ENCODE data around the gene ELOB.
A peak's percentile ranks its signal among the peaks of the same experiment; 100 is the strongest.

The ELOB gene

DNA sequence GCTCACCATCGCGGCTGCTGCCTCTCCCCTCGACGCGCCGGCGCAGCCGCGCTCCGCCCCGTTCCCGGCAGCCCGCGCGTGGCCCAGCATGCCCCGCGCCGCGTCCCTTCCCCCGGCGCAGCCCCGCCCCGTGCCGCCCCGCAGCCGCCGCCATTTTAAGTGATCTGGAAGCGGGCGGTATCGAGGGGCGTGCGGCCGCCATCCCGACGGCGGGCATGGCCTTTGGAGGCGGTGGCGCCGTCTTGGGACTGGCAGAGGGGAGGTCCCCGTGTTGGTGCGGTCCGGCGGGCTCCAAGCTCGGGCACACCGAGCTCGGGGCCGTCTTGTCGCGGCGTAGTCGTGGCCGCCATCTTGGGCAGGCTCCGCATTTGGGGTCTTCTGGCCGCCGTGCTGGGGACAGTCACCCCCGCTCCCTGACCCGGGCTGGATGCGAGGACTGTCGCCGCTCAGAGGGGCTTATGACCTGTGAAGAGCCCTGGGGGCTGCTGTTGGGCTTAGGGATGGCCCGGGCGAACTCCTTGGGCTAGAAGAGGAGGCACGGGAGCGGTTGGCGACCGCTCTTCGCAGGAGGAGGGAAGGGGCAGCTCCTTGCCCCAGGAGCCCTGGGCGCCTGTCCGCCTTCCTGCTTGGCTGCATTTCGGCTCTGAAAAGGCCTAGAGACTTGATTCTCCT is at the start of gene ELOB:
TSS of gene ELOB (minus strand) at position 50 of the 672 bp plus-strand sequence. CDS start at position 9, 41 bp downstream.
- DNase-seq: peak; percentile 36

DNA sequence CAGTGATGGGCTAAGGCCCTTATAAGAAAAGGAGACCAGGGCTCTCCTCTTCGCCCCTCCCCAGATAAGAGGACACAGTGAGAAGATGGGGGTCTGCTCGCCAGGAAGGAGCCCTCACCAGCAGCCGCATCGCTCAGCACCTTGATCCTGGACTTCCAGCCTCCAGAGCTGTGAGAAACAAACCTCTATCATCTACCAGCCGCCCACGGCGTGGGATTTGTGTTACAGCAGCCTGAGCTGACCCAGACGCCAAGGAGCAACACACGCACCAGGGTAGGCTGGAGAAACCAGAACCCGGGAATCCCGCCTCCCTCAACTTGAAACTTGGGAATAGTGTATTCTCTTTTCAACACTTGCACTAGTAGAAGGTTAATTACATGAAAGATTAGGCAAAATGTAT is 48.8 kb upstream of the ELOB start:
- DNase-seq: no peak

DNA sequence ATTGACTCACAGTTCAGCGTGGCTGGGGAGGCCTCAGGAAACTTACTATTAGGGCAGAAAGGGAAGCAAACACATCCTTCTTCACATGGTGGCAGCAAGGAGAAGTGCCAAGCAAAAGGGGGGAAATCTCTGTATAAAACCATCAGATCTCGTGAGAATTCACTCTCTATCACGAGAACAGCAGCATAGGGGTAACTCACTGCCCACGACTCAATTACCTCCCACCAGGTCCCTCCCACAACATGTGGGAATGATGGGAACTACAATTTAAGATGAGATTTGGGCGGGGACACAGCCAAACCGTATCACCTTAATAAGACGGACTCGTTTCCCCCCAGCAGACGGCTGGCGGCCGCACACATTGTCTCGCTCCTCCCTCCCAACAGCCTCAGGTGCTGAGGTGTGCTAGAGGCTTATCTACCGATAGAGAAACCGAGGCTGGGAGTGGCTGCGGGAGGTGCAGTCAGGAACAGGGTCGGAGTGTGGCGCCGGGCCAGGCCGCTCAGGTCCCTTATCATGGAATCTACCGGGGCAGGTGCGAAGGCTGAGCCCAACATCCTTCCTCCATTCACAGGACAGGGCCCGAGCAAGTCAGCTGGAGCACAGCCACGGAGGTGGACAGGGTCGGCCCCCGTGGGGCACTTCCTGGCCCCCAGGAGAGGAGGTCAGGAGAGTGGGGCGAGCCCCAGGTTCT is 48.1 kb upstream of the ELOB start:
- DNase-seq: no peak

DNA sequence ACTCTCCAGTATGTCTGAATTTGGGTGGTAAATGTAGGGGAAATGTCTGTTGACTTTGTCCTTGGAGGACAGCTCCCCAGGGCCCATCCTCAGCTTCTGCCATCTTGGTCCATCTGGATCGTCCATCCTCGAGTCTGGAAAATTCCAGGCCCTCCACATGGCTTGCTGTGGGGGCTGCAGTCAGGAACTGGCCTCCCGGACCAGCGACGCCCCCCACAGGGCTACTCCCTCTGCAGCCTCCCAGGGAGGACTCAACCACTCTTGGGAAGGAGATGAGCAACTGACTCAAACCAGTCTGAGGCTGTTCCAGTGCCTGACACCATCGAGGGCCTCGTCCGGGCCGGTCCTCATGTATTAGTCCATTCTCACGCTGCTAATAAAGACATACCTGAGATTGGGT is 47.5 kb upstream of the ELOB start:
- no peak for DNase-seq

DNA sequence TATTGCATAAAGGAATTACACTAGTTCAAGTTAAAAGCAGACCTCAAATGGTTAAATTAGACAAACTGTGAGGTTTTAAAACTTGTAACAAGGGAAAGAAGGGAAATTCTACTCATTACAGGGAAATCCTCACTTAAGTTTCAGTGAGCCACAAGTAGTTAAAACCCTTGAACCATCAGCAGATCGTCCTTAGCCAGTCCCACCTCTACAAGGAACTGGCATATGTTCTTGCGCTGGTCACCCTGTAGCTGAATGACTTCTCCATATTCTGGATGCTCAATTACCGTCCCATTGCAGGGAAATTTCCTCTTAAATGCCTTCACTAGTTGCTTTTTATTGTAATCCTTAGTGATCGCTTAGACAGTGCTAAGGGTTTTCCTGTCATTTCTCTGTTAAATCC is 45.4 kb upstream of the ELOB start:
- DNase-seq: no peak

DNA sequence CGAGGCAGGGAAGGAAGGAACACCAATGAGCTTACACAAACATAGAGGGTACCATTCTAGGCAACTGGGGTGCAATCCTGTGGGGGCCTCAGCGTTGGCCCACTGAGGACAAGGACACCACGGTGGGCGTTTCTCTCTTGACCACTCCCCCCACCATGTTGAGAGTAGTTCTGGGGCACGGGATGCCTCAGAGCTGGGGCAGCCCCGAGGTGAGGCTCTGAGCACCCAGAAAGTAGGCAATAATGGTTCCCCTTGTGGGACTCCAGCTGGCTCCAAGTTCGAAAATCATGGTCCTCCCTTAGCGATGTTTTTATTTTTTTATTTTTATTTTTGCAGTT is 45.0 kb upstream of the ELOB start:
- no peak for DNase-seq

DNA sequence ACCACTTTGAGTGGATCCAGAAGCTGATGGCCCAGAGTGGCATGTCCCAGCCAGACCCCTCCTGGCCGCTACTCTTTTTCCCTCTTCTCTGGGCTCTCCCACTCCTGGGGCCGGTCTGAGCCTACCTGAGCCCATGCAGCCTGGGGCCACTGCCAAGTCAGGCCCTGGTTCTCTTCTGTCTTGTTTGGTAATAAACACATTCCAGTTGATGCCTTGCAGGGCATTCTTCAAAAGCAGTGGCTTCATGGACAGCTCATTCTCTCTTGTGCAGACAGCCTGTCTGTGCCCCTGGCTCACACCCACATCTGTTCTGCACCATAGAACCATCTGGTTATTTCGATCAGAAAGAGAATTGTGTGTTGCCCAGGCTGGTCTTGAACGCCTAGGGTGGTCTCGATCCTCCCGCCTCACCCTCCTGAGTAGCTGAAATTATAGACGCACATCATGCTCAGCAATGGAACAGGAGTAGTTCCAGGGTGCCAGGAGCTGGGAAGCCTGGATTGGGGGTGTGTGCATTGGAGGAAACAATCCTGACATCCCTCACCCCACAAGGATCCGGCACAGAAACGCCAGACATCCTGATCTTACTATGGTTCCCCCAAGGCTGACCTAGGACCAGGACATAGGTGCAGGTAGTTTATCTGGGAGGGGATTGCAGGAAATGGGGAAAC is 44.5 kb upstream of the ELOB start:
- DNase-seq: no peak

DNA sequence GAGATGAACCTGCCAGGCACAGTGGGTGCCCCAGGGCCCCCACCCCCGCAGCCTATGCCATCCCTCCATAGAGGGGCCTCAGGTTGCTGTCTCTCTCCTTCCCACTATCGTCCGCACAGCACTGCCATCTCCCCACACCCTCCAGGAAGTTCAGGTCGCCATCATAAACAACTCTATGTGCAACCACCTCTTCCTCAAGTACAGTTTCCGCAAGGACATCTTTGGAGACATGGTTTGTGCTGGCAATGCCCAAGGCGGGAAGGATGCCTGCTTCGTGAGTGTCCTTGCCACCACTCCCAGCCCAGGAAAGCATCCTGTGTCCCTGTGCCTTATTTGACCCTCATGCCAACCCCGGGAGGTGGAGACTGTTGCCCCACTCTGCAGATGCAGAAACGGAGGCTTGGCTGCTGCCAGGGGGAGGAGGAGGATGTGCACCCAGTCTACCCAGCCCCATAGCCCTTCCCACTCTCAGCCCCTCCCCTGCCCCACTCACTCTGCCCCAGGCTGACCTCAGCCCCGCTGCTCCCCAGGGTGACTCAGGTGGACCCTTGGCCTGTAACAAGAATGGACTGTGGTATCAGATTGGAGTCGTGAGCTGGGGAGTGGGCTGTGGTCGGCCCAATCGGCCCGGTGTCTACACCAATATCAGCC is 43.9 kb upstream of the ELOB start:
- DNase-seq: no peak

DNA sequence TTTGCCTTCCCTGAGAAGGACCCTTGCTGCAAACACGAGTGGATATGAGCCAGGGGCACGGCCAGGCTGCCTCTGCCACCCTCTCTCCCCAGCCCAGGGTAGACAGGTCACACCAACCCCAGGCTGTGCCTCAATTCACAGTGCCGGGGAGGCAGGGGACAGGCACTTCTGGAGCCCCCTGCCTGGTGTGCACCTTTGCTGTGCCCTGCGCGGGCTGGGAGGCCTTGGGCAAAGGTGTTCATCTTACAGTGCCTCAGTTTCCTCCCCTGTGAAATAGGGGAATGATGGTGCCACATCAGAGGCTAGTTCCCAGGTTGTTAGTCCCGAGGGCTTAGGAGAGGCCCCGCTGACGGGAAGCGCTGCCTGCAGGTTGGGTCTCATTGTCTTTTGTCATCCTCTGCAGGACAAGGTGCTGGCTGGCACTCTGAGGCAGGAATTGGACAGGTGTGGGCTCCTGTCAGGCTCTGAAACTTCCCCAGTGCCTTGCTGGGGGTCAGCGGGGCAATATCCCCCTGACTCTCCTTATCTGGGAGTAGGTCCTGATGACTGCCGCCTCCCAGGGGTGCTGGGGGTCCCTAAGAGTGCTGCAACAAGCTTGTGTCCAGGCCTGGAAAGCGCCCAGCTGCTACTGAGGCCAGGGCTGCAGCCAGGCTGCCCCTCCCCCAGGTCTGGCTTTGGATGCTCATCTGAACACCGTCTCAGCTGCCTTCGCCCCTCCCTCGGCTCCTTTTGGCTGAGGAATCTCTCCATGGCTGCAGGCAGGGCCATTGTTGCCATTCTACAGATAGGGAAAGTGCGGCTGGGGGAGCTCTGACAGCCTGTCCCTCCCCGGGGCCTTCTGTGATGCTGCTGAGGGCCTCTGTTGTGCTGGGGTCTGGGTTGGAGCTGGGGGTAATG is 43.1 kb upstream of the ELOB start:
- DNase-seq: no peak

DNA sequence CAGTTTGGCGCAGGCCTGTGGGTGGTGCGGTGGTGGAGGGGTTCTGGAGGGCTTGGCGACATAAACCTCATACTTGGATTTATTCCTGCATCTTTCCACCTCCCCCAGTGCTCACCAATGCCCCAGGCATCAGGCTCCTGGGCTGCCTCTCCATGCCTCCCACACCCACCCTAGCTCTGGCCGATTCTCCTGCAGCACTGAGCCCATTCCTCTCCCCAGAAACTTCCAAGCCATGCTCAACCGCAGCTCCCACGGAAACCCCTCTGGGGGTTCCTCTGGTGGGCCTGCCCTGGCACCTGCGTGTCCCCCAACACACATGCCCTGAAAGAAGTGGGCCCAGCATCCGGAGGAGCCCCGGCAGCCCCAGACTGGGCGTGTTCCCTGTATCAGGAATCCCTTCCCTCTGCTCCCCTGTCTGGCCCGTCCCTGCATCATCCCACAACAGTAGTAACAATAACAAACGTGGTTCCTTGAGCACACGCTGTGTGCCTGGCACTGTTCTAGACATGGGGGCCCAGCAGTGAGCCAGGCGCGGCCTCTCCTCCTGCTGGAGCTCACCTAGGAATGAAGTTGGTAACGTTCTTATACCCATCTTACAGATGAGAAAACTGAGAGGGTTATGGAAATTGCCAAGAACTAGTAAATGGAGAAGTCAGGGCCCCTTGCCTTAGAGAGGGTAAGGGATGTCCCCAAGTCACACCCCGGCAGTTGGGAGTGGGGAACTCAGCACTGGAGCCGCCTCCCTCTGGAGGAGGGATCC is 42.3 kb upstream of the ELOB start:
- DNase-seq: no peak

DNA sequence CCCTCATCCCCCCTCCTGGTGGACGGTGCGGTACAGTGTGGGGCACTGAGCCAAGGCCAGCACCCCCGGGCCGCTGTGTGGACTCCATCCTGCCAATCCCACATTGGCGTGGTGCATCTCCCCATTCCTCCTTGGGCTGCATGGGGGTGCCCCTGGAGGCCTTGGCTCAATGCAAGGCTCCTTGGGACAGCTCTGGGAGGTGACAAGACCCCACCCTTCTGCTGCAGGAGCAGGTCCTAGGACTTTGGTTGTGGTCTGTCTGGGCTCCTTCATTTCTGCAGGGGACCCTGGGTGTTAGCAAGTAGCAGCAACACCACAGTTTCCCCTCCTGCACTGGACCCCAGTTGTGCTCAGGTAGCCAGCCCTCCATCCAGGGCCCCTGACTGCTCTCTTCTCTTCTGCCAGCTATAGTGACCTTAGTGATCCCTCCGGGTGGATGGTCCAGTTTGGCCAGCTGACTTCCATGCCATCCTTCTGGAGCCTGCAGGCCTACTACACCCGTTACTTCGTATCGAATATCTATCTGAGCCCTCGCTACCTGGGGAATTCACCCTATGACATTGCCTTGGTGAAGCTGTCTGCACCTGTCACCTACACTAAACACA is 41.3 kb upstream of the ELOB start:
- DNase-seq: no peak

DNA sequence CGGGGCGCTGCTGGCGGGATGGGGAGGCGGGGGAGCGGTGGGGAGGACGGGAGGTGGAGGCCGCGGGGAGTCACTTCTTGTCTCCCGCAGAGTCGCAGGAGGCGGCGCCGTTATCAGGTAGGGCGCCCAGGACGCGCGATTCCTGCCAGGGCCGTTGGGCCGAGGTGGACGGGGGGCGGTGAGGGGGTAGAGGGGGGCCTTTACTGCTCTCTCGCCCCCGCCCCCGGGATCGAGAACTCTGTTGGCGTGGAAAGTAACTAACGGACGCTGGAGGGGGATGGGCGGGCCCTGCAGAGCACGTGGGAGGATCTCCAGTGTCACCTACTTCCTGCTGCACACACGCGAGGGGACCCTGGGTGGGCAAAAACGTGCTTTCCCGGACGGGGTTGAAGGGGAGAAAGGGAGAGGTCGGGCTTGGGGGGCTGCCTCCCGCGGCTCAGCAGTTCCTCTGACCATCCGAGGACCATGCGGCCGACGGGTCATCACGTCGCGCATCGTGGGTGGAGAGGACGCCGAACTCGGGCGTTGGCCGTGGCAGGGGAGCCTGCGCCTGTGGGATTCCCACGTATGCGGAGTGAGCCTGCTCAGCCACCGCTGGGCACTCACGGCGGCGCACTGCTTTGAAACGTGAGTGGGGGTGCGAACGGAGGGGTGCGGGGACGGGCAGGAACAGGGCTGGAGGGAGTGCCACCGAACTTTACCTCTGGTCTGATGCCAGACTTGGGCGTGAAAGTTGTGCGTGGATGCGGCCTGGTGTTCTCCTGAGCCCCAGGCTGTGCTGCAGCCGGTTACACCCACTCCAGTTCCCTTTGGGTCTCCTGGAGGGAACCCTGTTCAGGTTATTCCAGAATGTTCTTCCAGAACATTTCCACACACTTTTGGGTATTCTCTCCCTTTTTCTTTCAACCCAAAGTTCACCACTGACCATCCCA is 40.5 kb upstream of the ELOB start:
- no peak for DNase-seq

DNA sequence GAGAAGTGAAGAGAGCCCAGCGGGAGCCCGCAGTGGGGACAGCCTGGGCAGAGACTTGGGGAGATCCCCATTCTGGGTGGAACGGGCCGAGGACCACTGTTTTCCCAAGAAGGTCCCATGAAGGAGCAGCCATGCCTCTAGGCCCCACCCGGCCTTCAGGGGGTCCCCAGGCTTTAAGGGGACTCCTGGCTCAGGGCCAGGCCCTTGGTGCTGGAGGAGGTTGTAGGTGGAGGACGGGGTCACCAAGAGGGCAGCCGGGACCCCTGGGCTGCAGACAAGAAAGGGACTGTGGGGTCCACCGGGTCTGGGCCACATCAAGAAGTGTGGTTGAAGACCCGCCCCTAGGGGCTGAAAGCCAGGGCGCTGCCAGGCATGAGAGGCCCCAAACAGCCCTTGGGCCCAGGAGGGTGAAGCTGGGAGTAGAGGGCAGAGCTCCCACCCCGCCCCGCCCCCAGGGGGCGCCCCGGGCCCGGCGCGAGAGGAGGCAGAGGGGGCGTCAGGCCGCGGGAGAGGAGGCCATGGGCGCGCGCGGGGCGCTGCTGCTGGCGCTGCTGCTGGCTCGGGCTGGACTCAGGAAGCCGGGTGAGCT is 39.8 kb upstream of the ELOB start, which contains the start of gene PRSS21:
TSS of gene PRSS21 (plus strand) at position 487 of the 589 bp plus-strand sequence. CDS start at position 519, 32 bp downstream.
- DNase-seq: no peak

DNA sequence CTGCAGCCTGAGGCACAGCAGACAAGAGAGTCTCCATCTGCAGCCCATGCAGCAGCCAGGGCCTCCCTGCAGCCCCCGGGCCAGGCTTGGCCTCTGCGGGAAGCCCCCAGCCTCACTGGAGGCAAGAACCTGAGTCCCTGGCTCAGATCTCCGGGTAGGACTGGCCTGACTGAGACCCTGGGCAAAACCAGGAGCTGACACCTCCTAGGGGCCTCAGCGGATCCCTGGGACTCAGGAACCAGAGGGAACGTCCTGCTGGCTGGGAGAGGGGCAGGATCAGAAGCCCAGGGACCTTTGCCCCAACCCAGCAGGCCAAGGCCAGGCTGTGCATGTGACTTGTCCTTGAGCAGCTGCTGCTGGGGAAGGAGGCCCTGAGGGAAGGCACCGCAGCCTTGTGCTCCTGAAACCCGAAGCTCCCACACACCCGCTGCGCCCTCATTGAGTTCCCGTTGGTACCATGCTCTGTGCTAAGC is 38.3 kb upstream of the ELOB start:
- no peak for DNase-seq

DNA sequence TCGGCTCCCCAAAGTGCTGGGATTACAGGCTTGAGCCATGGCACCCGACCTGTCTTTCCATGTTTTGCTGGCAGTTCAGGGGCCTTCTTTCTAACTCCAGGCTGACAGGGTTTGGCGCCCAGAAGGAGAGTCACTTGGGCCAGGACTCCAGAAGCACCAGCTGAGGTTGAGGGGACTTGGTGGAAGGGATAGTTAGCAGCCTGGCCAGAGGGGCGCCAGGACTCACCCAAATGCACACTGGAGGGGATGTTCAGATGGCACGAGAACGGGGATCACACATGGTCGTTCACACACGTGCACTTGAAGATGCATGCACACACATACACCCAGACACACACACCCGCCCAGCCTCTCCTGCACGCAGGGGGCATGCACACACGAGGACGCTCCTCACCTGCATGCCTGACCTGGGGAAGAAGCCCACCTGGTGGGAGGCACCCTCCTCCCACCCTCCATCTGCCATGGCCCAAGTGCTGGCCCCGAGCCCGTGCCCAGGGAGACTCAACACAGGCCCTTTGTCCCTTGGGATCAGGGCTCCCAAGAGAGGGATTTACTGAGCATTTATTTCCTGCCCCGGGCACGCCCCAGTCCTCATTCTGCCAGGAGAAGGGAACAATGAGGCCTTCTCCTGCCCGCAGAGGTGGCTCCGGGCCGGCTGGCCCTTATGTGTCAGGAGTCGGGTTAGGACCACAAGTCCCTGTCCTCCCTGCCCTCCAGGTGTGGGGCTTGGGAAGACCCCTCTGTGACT is 37.6 kb upstream of the ELOB start:
- no peak for DNase-seq

DNA sequence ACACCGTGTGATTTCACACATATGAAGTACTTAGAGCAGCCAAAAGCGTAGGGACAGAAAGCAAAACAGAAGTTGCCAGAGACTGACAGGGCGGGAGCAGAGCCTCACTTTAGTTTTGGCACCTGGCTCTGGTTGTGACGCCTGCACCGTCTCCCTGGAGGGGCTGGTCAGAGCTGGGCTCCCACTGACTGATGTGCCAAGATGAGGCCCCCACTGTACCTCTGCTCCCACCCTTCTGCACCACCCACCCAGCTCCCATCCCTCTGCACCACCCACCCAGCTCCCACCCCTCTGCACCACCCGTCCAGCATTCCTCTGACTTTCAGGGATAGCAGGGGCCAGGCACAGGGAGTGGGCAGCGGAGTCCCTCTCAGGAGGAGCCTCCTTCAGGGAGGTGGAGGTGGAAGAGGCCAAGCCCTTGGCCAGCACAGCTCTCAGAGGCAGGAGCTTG is 36.7 kb upstream of the ELOB start:
- no peak for DNase-seq

DNA sequence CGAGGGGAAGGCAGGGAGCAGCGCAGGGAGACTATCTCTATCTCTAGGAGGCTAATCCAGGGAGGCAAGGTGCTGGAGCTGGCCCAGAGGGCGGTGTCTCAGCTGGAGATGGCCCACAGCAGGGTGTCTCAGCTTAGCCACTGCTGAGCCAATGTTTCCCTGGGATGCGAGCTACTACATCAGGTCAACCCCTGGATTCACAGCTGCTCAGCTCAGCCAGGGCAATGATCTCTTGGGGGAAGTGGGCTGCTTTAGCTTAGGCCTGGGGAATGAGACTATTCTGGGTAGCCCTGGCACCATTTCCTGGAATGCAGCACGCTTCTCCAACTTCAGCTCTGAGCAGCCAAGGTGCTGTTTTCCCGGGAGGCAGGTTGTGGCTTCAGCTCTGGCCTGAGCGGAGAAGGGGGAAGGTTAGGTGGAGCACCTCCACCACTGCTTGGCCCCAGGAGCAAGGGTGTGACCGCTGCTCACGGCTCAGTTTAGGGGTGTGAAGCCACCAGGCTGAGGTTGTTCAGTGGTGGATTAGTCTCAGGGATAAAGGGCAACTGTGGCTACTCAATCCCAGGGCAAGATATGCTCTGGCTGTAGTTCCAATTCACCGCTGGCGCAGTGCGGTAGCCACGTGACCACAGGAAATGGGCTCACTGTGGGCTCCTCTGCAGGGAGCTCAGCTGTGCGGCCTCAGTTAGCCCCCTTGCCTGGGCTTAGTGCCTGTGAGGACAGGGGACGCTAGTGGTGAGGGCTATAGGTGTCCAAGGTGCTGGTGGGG is 34.8 kb upstream of the ELOB start:
- DNase-seq: no peak

DNA sequence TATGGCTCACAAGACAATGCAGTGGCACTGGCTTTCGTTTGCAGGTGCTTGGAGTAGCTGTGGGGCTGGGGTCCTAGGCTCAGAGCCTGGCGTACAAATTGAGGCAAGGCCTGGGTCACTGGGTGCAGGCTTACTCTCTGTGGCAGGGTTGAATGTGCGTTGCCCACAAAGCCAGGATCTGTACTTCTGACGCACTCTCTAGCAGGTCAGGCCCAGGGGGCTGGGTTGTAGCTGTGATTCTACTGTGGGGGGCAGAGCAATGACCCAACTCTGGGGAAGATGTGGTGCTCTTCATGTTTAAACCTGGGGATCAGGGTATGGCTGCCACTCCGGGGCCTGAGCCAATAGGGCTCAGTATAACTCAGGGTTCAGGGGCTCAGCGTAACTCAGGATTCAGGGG is 33.6 kb upstream of the ELOB start:
- DNase-seq: no peak

Data from DMS153 (cell line).